Activated CD4-positive, alpha-beta T cell treated with anti-CD3 and anti-CD28 coated beads, Interleukin-2, amount 50 U/mL, for 16 hours (primary cell): ENCODE data around the gene ATG4B.
A peak's percentile ranks its signal among the peaks of the same experiment; 100 is the strongest.

Source experiments
- DNase-seq: peaks from one replicate; pipeline ENCODE4 v3.0.0-alpha.2; 2020

Gene ATG4B

DNA sequence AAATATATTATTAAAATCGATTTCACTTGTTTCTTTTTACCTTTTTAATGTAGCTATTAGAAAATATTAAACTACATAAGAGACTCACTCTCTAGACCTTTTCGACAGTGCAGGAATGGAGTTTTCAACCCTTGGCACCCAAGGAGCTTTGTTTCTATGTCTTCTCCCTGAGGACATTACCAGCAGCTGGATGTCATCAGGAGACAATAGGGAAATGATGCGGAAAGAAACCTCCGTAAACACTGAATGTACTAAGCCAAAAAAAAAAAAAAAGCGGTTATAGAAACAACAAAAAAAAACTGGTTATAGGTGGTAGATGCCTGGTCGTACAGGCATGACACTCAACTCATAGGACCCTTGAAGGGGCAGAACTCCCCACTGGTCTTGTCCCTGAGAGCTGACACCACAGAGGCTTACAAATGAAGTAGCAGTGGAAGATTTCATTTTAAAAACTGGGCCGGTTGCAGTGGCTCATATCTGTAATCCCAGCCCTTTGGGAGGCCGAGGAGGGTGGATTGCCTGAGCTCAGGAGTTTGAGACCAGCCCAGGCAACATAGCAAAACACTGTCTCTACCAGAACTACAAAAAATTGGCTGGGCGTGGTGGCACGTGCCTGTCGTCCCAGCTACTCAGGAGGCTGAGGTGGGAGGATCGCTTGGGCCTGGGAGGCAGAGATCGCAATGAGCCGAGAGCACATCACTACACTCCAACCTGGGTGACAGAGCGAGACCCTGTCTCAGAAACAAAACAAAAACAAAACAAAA is 24.3 kb upstream of the ATG4B start:
- no peak for DNase-seq

DNA sequence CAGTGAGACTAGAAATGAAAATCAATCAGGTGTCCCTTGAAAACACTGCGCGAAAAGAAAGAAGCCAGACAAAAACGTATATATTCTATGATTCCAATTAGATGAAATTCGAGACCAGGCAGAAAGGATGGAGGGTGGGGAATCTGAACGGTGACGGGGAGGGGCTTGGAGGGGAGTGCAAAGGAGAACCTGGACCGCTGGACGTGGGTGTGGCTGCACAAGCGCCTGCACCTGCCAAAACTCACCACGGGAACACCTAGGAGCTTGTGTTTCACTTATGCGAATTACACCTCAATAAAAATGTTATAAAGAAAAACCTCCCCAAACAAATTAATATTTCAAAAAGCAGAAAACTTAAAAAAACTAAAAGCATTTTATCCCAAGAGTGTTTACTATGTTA is 22.5 kb upstream of the ATG4B start:
- no peak for DNase-seq

DNA sequence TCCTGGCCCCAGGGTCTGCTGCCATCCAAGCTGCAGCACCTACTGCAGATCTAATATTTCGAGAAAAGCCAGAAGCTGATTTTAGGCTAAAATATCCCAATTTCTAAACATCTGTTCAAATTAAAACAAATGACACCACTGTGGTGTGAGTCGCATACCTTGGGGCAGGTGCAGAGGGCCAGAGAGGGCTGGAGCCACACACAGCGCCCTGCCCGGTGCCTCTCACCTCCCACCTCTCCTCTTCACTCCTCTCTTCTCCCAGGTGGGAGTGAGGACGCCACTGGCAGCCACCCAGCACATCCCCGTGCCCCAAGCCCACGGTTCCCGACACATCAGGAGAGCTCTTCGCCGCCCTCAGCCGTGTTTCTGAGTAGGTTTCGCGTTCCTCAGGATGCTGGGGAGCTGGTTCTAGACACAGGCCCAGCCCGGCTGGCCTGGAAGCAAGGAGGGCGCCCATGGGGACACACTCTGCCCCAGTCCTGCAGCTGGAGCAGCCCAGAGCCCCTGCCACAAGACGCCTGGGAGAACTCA is 21.9 kb upstream of the ATG4B start:
- DNase-seq, result no peak

- no peak for DNase-seq
Observed at GRCh38 chr2:241616168-241617125, 21.0 kb upstream of the ATG4B start.

- DNase-seq, result peak; percentile 51
Observed at GRCh38 chr2:241617431-241618154, 19.9 kb upstream of the ATG4B start.

GRCh38 chr2:241618296-241618805 is 19.1 kb upstream of the ATG4B start:
- peak; percentile 25 for DNase-seq

DNA sequence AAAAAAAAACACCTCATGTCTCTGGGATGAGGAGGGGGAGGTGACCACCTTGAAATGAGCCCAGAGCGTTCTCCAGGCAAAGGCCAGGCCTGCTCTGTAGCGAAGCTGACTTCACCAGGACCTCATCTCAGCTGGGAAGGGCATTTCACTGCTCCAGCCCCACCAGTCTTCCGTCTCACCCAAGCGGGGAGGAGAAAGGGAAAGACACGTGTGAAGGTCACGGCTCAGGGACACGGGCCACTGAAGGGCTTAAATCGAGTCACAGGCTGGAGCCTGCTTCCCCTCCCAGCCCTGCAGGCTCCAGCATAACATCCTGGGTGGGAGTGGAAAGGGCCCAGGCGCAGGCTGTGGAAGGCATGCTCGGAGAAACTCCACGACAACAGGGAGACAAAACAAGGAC is 18.7 kb upstream of the ATG4B start:
- DNase-seq, result no peak

DNA sequence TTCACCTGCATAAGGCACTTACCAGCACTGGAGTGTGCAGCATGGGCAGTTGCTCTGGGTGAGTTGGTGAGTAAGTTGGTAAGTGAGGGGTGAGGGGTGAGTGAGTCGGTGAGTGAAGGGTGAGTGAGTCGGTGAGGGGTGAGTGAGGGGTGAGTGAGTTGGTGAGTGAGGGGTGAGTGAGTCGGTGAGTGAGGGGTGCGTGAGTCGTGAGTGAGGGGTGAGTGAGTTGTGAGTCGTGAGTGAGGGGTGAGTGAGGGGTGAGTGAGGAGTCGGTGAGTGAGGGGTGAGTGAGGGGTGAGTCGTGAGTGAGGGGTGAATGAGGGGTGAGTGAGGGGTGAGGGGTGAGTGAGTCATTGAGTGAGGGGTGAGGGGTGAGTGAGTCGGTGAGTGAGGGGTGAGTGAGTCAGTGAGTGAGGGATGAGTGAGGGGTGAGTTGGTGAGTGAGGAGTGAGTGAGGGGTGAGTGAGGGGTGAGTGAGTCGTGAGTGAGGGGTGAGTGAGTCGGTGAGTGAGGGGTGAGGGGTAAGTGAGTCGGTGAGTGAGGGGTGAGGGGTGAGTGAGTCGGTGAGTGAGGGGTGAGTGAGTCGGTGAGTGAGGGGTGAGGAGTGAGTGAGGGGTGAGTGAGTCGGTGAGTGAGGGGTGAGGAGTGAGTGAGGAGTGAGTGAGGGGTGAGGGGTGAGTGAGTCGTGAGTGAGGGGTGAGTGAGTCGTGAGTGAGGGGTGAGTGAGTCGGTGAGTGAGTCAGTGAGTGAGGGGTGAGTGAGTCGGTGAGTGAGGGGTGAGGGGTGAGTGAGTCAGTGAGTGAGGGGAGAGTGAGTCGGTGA is 17.7 kb upstream of the ATG4B start:
- DNase-seq, result peak; percentile 26

DNA sequence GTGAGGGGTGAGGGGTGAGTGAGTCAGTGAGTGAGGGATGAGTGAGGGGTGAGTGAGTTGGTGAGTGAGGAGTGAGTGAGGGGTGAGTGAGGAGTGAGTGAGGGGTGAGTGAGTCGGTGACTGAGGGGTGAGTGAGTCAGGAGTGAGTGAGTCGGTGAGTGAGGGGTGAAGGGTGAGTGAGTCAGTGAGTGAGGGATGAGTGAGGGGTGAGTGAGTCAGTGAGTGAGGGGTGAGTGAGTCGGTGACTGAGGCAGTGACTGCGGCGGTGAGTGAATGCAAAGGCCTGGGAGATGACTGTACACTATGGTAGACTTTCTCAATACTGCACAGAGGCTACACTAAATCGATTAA is 17.1 kb upstream of the ATG4B start:
- DNase-seq, result peak; percentile 86

- no peak for DNase-seq
Observed at GRCh38 chr2:241627675-241628074, 9.8 kb upstream of the ATG4B start.

- DNase-seq, result no peak
Observed at GRCh38 chr2:241629762-241630435, 7.6 kb upstream of the ATG4B start.

DNA sequence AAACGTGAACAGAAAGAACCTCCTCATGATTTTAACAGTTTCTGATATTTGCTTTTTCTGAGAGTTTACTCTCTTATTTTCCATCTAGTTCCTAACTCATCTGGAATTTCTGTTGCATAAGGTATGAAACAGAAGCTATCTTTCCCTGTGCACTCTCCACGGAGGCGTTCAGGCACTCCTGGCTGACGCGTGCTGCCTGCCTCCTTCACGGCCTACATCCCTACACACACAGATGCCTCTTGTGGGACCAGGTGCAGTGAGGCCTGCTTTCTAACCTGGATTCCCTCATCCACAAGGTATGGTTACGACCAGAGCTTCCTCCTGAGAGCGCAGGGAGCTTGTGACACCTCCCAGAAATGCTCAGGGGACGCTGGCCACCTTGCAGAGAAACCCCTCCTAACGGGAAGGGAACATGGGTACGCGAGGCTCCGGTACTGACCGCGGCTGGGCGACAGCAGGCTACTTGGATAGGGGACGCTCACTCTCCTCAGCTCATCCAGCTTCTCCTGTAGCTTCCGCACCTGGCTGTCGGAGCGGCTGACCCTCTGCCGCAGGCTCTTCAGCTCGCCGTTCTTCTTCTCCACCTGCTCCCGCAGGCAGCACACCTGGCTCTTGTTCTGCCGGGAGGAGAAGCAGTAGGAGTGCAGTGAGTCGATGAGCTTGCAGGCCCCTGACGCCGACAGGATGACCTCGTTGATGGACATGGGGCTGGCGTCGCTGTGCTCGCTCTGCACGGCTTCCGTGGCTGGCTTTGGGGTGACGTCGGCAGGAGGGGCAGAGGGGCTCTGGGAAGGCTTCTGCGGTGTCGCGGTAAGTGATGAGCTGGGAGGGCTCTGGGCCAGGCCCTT is 4.8 kb upstream of the ATG4B start:
- no peak for DNase-seq

- no peak for DNase-seq
Observed at GRCh38 chr2:241633561-241633960, 3.9 kb upstream of the ATG4B start.

DNA sequence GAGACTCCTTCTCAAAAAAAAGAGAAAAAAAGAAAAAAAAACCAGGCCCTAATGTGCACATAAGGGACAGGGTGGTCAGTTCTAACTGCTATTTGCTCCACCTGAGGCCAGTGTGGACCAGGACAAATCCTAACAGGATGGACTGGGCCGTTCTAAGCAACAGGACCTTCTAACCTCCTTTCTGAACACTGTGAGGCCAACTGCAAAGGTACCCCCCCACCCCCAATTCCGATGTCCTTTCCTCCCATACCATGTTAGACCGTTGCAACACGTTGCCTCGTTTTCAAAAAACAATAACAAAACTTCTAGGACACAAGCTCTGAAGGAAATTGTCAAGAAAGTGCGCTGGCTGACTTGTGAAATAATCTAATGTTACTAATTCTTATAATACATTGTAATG is 1.7 kb upstream of the ATG4B start:
- DNase-seq, result no peak

DNA sequence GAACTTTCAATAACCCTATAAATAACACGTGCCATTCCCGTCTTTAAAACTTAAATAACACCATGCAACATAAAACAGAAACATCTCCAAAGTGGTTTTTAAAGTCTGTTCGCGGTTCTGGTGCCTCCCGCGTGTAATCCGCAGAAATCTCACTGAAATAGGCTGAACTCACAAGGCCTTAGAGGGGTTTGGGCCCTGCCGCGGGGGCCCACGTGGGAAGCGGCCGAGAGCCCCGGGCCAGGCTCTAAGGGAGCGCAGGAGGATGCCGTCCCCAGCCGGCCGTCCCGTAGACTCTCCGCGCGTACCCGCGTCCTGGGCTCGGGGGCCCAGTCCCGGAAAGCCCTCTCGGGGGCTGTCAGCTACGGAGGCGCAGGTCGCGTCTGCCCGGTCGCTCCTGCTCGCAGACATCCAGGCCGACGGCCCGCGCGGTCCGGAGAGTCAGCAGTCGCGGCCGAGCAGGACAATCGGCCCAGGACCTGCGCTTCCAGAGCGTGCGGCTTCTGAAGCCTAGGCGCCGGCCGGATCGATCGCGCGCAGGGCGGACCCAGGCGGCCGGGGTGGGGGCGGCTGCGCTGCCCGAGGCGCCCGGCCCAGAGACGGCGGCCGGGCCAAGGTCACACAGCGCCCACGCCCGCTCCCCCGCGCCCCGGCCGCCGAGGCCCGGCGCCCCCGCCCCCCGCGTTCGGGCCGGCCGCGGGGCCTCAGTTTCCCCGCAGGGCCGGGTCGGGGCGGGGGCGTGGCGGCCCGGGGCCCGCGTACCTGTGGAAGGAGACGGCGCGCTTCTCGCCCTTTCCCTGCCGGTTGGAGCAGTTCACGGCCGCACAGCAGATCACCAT is 1.1 kb upstream of the ATG4B start:
- DNase-seq, result peak; percentile 39

DNA sequence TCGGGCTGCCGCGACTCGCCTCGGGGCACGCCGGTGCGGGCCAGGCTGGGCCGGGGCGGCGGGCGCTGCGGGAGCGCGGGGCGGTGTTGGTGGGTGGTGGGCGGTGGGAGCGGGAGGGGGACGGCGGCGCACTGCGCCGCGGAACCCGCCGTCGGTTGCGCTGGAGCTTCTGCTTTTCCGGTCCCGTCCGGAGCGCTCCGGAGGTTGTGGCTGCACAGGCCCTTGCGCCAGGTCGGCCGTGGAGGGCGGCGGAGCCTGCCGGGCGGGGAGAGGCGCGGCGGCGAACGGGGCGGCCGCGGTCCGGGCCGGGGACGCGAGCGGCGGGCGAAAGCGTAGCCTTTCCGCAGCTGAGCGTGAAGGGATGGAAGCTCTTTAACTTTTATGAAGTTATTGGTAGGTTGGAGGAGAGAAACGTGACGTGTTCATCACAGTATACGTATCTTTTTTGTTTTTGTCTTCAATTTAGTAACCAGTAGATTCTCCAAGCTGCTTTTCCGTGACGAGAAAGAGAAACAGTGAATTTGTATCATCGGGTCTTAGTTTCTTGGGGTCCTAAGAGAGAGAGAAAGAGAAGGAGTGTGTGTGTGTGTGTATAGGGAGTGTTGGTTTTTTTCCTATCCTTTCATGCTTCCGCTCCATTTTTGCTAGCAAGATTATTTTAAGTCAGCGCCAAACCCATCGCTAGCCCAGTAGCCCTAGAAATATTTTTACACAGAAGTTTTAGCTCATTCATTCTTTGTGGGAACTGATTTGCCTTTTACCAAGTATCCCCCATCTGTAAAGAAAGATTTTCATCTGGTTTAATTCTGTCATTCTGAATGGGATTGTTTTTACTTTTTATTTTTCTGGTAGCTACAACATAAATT is 535 bp downstream of the ATG4B start:
- no peak for DNase-seq

GRCh38 chr2:241638940-241639339 is 1.4 kb downstream of the ATG4B start:
- no peak for DNase-seq

DNA sequence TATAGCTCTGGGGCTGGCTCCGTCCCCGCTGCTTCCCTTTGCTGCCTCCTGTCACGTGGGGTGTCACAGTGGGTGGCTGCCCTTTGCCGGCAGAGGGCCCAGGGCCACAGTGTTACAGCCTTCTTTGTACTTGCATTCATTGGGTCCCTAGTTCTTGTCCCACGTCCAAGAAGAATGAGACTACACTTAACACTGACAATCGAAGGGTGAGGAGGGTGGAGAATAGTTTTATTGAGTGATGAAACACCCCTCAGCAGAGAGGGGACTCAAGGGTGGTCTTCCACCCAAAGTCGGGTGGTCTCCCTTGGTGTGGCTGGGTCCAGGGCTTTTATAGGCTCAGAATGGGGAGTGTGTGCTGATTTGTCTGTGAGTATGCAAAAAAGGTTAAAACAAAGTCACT is 1.9 kb downstream of the ATG4B start:
- no peak for DNase-seq
